HCT116 (cell line): Measurements from ENCODE around the gene RUNX1. TPM values are rescaled to one million over a fixed set of nuclear protein-coding genes. Genes with fewer than 3 reads are reported as not detected.

ENCODE experiments used
- ATAC-seq: fragments of 200-7000 bp; cut with Tn5 transposase; 2 replicates; pipeline ENCODE4 v1.9.1; 2020; ENCODE audit warnings: mild to moderate bottlenecking, moderate library complexity
- BruUV-seq: library from RNA; stranded (reverse); fragments of 400-500 nt; replicated peaks from 2 replicates; lab custom pipeline; 2021; lab: Mats Ljungman, UMichigan
- CTCF ChIA-PET: fragments of 300-600 bp; sonication (Branson Sonifier 250); formaldehyde crosslinking; loops from one replicate; lab custom pipeline; 2021; ENCODE audit warnings: antibody characterized with exemption; lab: Charles Lee
- POLR2A ChIA-PET: fragments of 300-600, 350-600 bp; sonication (Branson Sonifier 250); formaldehyde crosslinking; loops from one replicate; lab custom pipeline; 2021; ENCODE audit warnings: antibody characterized with exemption; lab: Charles Lee
- RAD21 ChIA-PET, 2 experiments: fragments of 300-600 bp; sonication (Branson Sonifier 250); formaldehyde crosslinking; loops; one replicate each; lab custom pipeline; 2023; ENCODE audit warnings: low total read pairs in 2 of 2; ENCODE audit not compliant: uncharacterized antibody in 2 of 2, unreplicated experiment in 2 of 2, low non-redundant PET in 1 of 2; lab: Charles Lee
- DNase-seq: peaks from one replicate; pipeline ENCODE4 v3.0.0-alpha.2; 2010; ENCODE audit warnings: low read depth, low spot score
- H2AFZ ChIP-seq: fragments of 200-600 bp; shearing (Covaris generic), sonication (generic); 2 replicates; pipeline ENCODE4 v1.6.1; 2017; ENCODE audit warnings: low read depth, mixed run types, mixed read lengths, antibody characterized with exemption, low read length; ENCODE audit not compliant: poor library complexity, severe bottlenecking
- H3K27ac ChIP-seq: 2 replicates; pipeline ENCODE4 v1.5.1; 2012; ENCODE audit warnings: low read depth, low read length
- H3K27me3 ChIP-seq: fragments of 200-600 bp; sonication (generic); 2 replicates; pipeline ENCODE4 v1.6.1; 2016; ENCODE audit warnings: mixed run types, low read length, mixed read lengths; ENCODE audit not compliant: insufficient read depth
- H3K36me3 ChIP-seq, 2 experiments: fragments of 200-500 bp in 1 of 2; fragments of 200-600 bp in 1 of 2; sonication (Bioruptor generic) in 1 of 2; sonication (generic) in 1 of 2; 2 replicates each; pipeline versions ENCODE4 v1.5.1 to v1.6.1; 2014 to 2016; ENCODE audit warnings: low read length in 2 of 2, inconsistent platforms in 1 of 2, mixed read lengths in 1 of 2, mixed run types in 1 of 2; ENCODE audit not compliant: insufficient read depth in 2 of 2, control insufficient read depth in 1 of 2
- H3K4me1 ChIP-seq, 2 experiments: fragments of 200-600 bp in 1 of 2; sonication (generic) in 1 of 2; 2 replicates each; pipeline versions ENCODE4 v1.5.1 to v1.6.1; 2012 to 2017; ENCODE audit warnings: low read length in 2 of 2, inconsistent platforms in 1 of 2, mild to moderate bottlenecking in 1 of 2, mixed read lengths in 1 of 2, mixed run types in 1 of 2, moderate library complexity in 1 of 2; ENCODE audit not compliant: insufficient read depth in 2 of 2, control insufficient read depth in 1 of 2
- H3K4me2 ChIP-seq: fragments of 200-600 bp; sonication (generic); 2 replicates; pipeline ENCODE4 v1.6.1; 2017; ENCODE audit warnings: mixed run types, low read length, mixed read lengths
- H3K4me3 ChIP-seq, 2 experiments: fragments of 200-600 bp in 1 of 2; sonication (generic) in 1 of 2; replicated peaks in 1 of 2; 2 replicates each; pipeline ENCODE4 v1.5.1; 2011 to 2016; ENCODE audit warnings: low read length in 2 of 2, control low read depth in 1 of 2, low read depth in 1 of 2, mild to moderate bottlenecking in 1 of 2, mixed read lengths in 1 of 2, mixed run types in 1 of 2
- H3K79me2 ChIP-seq: fragments of 200-600 bp; sonication (generic); 2 replicates; pipeline ENCODE4 v1.6.1; 2017; ENCODE audit warnings: mild to moderate bottlenecking, mixed run types, low read length, moderate library complexity, mixed read lengths; ENCODE audit not compliant: insufficient read depth
- H3K9ac ChIP-seq: fragments of 200-600 bp; sonication (generic); 2 replicates; pipeline ENCODE4 v1.6.1; 2016; ENCODE audit warnings: low read length, mixed read lengths
- H3K9me2 ChIP-seq: fragments of 200-600 bp; sonication (generic), shearing (Covaris generic); 2 replicates; pipeline ENCODE4 v1.6.1; 2017; ENCODE audit warnings: mixed run types, mild to moderate bottlenecking, moderate library complexity; ENCODE audit not compliant: insufficient read depth
- H3K9me3 ChIP-seq, 2 experiments: fragments of 200-500 bp in 1 of 2; fragments of 200-600 bp in 1 of 2; sonication (Bioruptor generic) in 1 of 2; sonication (generic) in 1 of 2; 2 replicates each; pipeline ENCODE4 v1.6.1; 2014 to 2017; ENCODE audit warnings: low read length in 2 of 2, mixed read lengths in 2 of 2, inconsistent platforms in 1 of 2, low read depth in 1 of 2, mild to moderate bottlenecking in 1 of 2, mixed run types in 1 of 2, moderate library complexity in 1 of 2; ENCODE audit not compliant: control insufficient read depth in 1 of 2, insufficient read depth in 1 of 2
- H4K20me1 ChIP-seq: fragments of 200-600 bp; sonication (generic), shearing (Covaris generic); 2 replicates; pipeline ENCODE4 v1.6.1; 2017; ENCODE audit warnings: mixed run types, mild to moderate bottlenecking, moderate library complexity; ENCODE audit not compliant: insufficient read depth
- ATF3 ChIP-seq: IDR thresholded peaks from 2 replicates; pipeline ENCODE4 v1.6.1; 2012
- CTCF ChIP-seq, 3 experiments: fragments of 200-600 bp in 1 of 3; sonication (generic) in 1 of 3; IDR thresholded peaks in 2 of 3; conservative IDR thresholded peaks in 1 of 3; 2 replicates each; pipeline ENCODE4 v1.5.1; 2012 to 2017; ENCODE audit warnings: low read depth in 2 of 3, low read length in 2 of 3, antibody characterized with exemption in 1 of 3, borderline replicate concordance in 1 of 3, control low read depth in 1 of 3, mild to moderate bottlenecking in 1 of 3, mixed read lengths in 1 of 3, mixed run types in 1 of 3, moderate library complexity in 1 of 3; ENCODE audit not compliant: insufficient read depth in 1 of 3
- ELF1 ChIP-seq: IDR thresholded peaks from 2 replicates; pipeline ENCODE4 v1.6.1; 2012; ENCODE audit warnings: low read depth, borderline replicate concordance
- FOSL1 ChIP-seq: IDR thresholded peaks from 2 replicates; pipeline ENCODE4 v1.6.1; 2012; ENCODE audit warnings: low read depth
- JUND ChIP-seq: IDR thresholded peaks from 2 replicates; pipeline ENCODE4 v1.6.1; 2012
- RAD21 ChIP-seq: IDR thresholded peaks from 2 replicates; pipeline ENCODE4 v1.6.1; 2012; ENCODE audit warnings: low read depth, mild to moderate bottlenecking
- TCF7L2 ChIP-seq: IDR thresholded peaks from 2 replicates; pipeline ENCODE4 v1.7.0; 2011; ENCODE audit warnings: borderline replicate concordance, inconsistent platforms; ENCODE audit not compliant: insufficient read depth, insufficient read length; ENCODE audit errors: extremely low read depth
- ZBTB33 ChIP-seq: IDR thresholded peaks from 2 replicates; pipeline ENCODE4 v1.6.1; 2011; ENCODE audit warnings: mild to moderate bottlenecking, low read length, moderate library complexity; ENCODE audit not compliant: insufficient replicate concordance; ENCODE audit errors: extremely low read depth
- ZFX ChIP-seq: fragments of 450-650 bp; IDR thresholded peaks from 2 replicates; pipeline ENCODE4 v1.6.1; 2017
- ZNF274 ChIP-seq: fragments of 200-500 bp; sonication (Bioruptor generic); IDR thresholded peaks from 2 replicates; pipeline ENCODE4 v1.6.1; 2014; ENCODE audit warnings: mild to moderate bottlenecking, low read depth, low read length, inconsistent platforms
- intact Hi-C: fragments of 100-400 bp; cut with micrococcal nuclease; formaldehyde crosslinking; loops from 2 replicates; pipeline ENCODE4 v1.10.0; 2022
- total RNA-seq: library from RNA; stranded (reverse); gene quantifications from one replicate; pipeline ENCODE4 v1.2.1, GENCODE V29; 2021; ENCODE audit not compliant: unreplicated experiment

The RUNX1 gene
- total RNA-seq, 1 experiment from 2014 or later, result 33.5 TPM

GRCh38 chr21:35041122-35041521 is 8.0 kb downstream of the RUNX1 start:
- TF ChIP-seq CTCF (IDR thresholded peaks at IDR 0.05 in 2 of 3, conservative IDR thresholded peaks at IDR 0.05 in 1 of 3; ENCODE audit: borderline replicate concordance in 1 of 3, insufficient read depth in 1 of 3, low read depth in 2 of 3, low read length in 2 of 3), result no peak
- TF ChIP-seq JUND, result no peak
- no peak for TF ChIP-seq ZBTB33
- TF ChIP-seq ELF1, result no peak
- TF ChIP-seq TCF7L2, result no peak
- TF ChIP-seq ZFX, result no peak
- no peak for TF ChIP-seq FOSL1
- no peak for TF ChIP-seq RAD21
- no peak for TF ChIP-seq ATF3
- no peak for TF ChIP-seq ZNF274
- TF ChIP-seq, all 23 proteins: peak for 0
- POLR2A ChIA-PET, result interaction anchor here (0.7 kb wide), 1 partner anchor 152 kb away, joined by 3 read pairs; no protein-coding TSS in a partner anchor
- intact Hi-C loops, result no loop called here
- no peaks in the 10 kb centered on the region for H3K36me3 ChIP-seq
- no peaks in the 10 kb centered on the region for H3K9me3 ChIP-seq
- no peak overlapping the region for H3K9ac ChIP-seq
- RAD21 ChIA-PET, result no interaction called here
- no peak overlapping the region for H3K27ac ChIP-seq
- H2AFZ ChIP-seq, result no peak overlapping the region
- H3K27me3 ChIP-seq, result no peaks in the 10 kb centered on the region
- BruUV-seq, result no TSS peak
- H4K20me1 ChIP-seq, result no peaks in the 10 kb centered on the region
- no peaks in the 10 kb centered on the region for H3K4me1 ChIP-seq
- ATAC-seq (no peak), DNase-seq (no peak)
- H3K4me3 ChIP-seq, result no peak overlapping the region
- no peak overlapping the region for H3K4me2 ChIP-seq
- CTCF ChIA-PET, result no interaction called here
- H3K9me2 ChIP-seq, result no peaks in the 10 kb centered on the region
- H3K79me2 ChIP-seq, result no peaks in the 10 kb centered on the region
